Measurements from ENCODE around the gene UQCR11.

GRCh38 chr19:1652471-1653299 lies 47.4 kb upstream of the UQCR11 start, which contains the start of gene TCF3:
- TF ChIP-seq CTCF (IDR thresholded peaks at IDR 0.05) (no peak), POLR2AphosphoS5 (IDR thresholded peaks at IDR 0.05) (peak; percentile 74 to 76), POLR2A (IDR thresholded peaks at IDR 0.05; ENCODE audit: low read depth) (no peak)

Measured in esophagus muscularis mucosa (tissue), 3 donors.